Left lobe of liver (tissue), 2 donors: Measurements from ENCODE around the gene CLTRN. TPM values are rescaled to one million over a fixed set of nuclear protein-coding genes. Genes with fewer than 3 reads are reported as not detected.
"Not testable (repeated sequence)": the region's sequence is repeated elsewhere in the genome, so short reads cannot be mapped to it uniquely, and the experiment has no call there.

Experiments used
- ATAC-seq: fragments of 200-7000 bp; cut with Tn5 transposase; one replicate; pipeline ENCODE4 v1.9.1; 2020; ENCODE audit warnings: mild to moderate bottlenecking, moderate library complexity
- DNase-seq: peaks from one replicate; pipeline ENCODE4 v3.0.0-alpha.2; 2020; ENCODE audit warnings: low spot score
- total RNA-seq: library from RNA; stranded (reverse); gene quantifications from one replicate; pipeline ENCODE4 v1.2.1, GENCODE V29; 2021
- donor health status: DM: no; HTN: no; CAD: no; lungs with moderate emphysema.
- donor health status: DM: no; HTN: yes; CAD: no.

CLTRN gene, protein sequence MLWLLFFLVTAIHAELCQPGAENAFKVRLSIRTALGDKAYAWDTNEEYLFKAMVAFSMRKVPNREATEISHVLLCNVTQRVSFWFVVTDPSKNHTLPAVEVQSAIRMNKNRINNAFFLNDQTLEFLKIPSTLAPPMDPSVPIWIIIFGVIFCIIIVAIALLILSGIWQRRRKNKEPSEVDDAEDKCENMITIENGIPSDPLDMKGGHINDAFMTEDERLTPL
- total RNA-seq: 9.6 TPM

DNA sequence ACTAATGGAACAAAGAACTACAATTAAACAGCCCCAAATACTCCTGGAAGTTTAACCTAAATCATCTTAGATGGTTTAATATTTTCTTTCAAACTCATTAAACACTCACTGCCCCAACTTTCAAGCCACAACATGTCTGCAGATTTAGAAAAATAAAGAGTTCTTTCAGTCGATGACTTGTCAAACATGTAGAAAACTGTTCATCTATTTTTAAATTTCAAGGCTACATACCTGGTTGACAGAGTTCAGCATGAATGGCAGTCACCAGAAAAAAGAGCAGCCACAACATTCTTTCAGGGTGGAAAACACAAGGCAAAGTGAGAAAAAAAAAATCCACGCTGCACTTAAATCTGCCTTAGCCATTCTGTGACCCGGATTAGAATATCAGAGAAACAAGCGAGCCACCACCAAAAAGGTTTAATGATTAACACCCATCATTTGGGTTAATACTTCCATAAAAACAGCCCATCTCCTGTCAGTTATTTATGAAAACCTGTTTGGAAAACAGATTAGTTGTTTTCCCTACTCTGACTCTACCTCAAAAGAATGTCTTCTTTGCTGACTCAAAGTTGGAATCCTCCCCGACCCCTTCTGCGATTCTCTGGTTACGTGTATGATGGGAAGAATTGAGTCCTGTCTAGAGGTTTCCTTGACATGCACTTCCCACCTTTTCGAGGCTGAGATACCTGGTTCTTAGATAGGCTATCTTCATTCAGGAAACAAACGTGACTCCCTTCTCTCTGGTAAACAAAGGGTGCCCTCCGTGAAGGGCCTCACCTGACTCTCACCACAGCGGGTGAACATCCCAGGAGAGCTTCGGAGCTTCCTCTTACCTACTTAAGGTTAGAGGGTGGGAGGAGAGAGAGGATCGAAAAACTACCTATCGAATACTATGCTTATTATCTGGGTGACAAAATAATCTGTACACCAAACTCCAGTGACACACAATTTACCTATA, at the start of gene CLTRN:
Gene CLTRN, minus strand, starts transcription at position 319 of the 958 bp plus-strand sequence. Its CDS starts 30 bp downstream, at position 289.
- ATAC-seq: peak; percentile 66
- DNase-seq: no peak

DNA sequence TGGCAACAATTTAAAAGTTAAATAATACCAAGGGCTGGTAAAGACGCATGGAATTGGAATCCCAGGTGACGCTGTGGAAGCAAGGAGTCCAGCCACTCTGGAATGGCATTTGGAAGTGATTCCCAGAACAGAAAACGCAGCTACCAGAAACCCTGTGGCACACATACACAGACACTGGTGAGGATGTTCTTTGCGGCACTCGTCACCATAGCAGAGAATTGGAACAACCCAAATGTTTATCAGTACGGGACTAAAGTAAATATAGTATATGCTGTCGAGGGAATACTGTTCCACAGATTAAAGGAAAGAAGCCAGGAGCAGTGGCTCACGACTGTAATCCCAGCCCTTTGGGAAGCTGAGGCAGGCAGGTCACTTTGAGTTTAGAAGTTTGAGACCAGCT, 39.7 kb upstream of the CLTRN start:
- not testable (repeated sequence) for DNase-seq, ATAC-seq

DNA sequence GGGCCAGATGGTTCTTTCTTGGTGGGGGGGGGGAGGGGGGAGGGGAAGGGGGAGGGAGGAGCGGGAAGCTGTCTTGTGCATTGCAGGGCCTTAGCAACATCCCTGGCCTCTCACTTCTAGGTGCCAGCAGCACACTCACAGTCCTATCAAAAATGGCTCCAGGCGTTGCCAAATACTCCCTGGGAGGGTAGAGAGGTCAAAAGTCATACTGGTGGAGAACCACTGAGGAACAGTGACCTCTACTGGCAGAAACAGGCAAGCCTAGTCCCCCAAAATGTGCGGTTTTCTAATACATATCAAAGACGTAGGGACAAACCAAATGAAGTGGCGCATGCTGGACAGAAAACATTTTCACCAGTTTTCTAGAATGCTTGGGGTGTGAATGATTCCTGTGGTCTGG, 39.2 kb upstream of the CLTRN start:
- peak; percentile 95 for ATAC-seq
- not testable (repeated sequence) for DNase-seq

DNA sequence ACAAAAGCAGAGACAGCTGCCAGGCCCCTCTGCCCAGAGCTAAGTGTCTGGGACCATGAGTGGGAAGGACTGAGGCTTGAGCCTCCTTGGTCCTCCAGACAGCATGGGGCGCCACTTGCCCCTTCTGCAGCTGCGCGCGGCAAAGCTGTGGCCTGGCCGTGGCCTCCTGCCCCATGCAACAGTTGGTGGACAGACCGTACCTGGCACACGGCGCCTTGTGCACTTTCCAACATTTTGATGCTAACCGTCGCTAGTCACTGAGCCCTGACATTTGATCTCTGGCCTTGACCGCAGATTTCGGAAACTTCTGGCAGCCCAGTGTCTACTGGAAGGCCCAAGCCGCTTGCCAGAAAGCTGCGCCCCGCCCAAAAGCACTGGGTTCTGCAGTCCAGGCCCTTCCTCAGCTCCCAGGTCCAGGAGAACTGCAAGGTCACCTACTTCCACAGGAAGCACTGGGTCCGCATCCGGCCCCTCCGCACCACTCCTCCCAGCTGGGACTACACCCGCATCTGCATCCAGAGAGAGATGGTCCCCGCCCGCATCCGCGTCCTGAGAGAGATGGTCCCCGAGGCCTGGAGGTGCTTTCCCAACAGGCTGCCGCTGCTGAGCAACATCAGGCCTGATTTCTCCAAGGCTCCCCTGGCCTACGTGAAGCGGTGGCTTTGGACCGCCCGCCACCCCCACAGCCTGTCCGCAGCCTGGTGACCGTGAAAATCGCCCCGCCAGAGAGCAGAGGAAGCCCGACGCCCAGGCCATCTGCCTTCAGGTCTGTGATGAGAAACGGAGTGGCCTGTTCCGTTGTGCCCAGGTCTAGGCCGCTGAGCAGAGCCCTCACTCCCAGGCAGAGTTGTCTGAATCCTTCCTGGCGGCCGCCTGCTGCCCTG, 38.1 kb upstream of the CLTRN start:
- DNase-seq (no peak), ATAC-seq (no peak)

DNA sequence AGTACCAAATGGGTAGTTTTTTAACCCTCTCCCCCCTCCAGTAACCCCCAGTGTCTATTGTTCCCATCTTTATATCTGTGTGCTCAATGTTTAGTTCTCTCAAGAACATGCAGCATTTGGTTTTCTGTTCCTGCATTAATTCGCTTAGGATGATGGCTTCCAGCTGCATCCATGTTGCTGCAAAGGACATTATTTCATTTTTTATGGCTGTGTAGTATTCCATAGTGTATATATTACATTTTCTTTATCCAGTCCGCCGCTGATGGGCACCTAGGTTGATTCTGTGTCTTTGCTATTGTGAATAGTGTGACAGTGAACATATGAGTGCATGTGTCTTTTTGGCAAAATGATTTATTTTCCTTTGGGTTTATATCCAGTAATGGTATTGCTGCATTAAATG, 31.9 kb upstream of the CLTRN start:
- ATAC-seq: no peak
- DNase-seq: no peak

DNA sequence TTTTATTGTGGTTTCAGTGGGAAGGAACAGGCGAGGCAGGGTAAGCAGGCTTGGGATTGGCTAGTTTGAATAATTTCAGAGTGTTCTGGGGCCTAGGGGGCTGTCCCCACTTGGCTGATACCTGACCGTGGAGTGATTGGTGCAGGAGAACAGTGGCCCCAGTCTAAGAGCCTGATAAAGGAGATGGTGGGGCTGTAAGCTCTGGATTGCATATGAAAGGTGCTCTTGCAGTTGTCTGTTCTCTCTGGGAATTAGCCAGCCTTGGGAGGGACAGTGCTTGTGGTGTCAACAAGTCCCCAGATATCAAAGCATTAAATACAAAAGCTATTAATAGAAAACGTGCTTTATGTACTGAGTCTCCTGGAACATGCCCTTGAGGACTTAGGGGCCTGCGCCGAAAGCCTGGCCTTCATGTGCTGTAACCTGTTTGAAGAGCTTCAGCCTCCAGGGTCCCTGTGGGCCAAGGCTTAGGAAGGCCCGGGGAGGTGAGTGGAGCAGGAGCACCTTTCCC, 30.4 kb upstream of the CLTRN start:
- DNase-seq (no peak), ATAC-seq (no peak)

DNA sequence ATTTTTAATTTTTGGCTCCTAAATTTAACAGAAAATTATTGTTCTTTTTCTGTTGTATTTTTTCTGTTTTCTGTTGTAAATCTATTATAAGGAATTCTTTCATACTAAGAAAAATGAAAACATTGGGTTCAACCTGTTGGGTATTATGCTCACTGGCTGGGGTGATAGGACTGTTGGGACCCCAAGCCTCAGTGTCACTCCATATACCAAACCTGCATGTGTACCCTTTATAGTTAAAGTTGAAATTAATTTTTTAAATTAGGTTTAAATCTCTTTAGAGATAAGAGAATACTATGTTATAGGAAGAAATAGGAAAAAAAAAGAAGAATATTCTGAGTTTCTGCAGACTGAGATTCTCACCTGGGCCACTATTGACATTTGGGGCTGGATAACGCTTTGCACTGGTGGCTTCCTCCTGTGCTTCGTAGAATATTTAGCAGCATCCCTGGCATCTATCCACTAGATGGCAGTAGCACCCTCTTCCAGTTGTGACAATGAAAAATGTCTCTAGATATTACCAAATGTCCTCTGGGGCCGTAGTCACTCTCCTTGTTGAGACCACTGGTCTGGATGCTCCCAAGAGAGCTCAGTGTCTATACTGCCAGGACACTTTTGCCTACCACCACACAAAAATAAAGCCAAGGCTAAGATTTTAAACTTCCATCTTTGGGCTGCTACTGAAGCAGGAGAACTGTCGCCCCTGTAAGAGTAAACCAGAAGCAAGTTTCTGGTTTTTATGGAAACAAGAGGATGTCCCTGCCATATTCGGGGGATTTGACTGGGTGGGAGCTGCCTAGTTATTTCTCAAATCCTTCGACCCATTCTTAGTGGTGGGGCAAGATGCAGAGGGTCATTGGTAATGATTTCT, 22.4 kb upstream of the CLTRN start:
- ATAC-seq: peak; percentile 92
- no peak for DNase-seq

DNA sequence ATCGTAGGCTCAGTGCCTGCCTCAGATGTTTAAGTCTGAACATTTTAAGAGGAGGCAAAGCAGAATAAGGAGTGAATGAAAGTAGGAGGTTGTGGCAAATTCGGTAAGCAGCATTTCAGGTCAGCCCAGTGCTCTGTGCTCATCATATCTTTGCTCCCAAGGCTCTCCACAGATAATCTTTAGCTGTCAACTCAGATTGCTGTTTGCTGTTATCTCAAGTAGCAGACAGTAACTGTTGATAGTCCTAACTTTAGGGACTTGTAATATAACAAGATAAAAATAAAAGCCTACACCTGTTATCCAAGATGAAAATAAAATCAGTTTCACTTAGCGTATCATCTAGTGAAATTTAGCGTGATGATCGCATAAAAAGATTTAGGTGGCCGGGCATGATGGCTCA, 18.6 kb upstream of the CLTRN start:
- DNase-seq (no peak), ATAC-seq (no peak)

DNA sequence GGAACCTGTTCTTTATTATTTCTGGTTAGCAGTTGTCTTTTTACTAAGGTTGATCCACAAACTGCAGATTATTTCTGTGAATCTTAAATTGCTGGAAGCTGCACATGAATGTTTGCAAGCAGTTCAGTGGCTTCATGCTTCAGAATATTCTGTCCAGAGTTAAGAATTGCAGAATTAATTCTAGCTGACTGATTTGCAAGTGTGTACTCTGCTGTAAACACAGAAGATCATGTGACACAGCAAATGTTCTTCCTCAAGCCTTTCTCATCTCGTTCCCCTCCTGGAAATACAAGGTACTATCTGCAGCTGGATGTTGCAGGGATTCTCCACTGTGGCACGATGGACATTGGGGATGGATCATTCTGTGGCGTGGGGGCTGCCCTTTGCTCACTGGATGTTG, 16.8 kb upstream of the CLTRN start:
- DNase-seq (no peak), ATAC-seq (no peak)

DNA sequence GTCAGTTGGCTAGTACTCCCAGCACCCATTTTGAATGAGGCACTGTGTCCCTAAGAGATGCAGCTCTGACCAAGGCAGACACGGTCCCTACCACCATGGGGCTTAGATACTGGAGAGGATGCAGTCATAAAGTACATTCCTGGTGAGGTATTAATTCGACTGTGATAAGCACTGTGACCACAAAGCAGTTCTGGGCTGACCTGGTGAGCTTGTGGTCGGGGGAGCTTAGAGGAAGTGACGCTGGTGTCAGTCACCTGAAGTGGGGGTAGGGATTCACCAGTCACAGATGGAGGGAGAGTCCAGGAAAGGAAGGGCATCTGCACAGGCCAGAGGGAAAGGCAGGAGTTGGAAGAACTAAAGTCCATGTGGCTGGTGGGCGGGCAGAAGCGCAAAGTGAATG, 15.8 kb upstream of the CLTRN start:
- DNase-seq (no peak), ATAC-seq (no peak)

DNA sequence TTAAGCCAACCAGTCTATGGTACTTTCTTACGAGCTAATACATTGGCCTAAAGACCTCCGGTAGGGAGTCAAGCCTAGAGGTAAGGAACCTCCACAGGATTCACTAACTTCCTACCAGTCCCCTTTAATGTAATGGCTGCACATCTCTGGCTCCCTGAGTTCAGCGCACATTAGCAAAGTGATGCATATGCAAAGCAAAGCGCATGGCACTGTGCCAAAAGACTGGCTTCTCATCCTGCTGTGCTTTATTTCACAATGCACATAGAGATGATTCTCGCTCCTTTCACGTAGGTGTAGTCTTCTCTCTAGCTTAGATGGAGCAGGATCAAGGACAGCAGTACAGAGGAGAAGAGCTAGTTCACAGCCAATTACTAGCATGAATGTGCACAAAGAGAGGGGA, 14.6 kb upstream of the CLTRN start:
- no peak for DNase-seq
- ATAC-seq: no peak

DNA sequence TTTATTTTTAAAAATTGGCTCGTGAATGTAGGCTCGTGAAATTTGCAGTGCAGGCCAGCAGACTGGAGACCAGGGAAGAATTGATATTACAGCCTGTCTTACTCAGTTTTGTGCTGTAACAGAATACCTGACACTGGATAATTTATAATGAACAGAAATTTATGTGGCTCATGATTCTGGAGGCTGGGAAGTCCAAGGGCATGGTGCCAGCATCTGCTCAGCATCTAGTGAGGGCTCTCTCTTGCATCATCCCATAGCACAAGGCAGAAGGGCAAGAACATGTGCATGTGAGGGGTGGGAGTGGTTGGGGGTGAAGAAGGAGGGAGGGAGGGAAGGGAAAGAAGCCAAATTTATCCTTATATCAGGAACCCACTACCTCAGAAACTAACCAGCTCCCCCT, 13.7 kb upstream of the CLTRN start:
- ATAC-seq (no peak), DNase-seq (no peak)

DNA sequence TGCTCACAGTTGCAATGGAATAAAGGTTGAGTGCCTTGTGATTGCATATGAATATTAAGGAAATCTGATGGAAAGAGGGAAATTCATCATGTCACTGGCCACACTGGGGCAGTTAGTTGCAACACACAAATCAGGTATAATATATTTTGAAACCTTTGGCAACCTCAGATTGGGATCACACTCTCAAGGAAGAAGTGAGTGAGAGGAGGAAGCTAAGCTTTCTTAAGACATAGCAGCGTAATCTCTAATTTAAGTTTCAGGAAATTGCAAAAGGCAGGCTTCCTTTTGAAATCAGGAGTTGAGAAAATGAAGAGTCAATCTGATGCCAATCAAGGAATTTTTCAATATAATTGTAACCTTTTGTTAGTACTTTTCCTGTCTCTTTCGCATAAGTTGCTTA, 12.3 kb upstream of the CLTRN start:
- DNase-seq: no peak
- no peak for ATAC-seq

DNA sequence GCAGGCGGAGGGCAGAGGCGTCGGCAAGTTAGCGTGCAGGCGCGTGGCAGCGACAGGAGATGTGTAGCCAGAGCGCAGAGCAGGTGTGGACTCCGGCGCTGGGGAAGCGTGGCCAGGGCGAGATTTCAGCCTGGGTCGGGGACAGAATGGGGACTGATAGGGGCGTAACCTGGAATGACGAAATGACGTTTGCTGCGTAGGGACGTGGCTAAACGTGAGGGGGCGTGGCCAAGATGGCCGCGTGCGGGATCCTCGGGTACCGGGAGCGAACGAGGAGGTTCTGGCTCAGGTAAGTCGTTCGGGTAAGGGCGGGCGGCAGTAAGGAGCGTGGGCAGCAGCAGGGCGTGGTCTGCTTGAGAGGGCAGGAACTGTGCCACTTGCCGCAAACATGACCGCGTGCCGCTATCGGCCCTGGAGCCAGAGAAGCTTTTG, 10.9 kb upstream of the CLTRN start:
- ATAC-seq (peak; percentile 75), DNase-seq (peak; percentile 83)

DNA sequence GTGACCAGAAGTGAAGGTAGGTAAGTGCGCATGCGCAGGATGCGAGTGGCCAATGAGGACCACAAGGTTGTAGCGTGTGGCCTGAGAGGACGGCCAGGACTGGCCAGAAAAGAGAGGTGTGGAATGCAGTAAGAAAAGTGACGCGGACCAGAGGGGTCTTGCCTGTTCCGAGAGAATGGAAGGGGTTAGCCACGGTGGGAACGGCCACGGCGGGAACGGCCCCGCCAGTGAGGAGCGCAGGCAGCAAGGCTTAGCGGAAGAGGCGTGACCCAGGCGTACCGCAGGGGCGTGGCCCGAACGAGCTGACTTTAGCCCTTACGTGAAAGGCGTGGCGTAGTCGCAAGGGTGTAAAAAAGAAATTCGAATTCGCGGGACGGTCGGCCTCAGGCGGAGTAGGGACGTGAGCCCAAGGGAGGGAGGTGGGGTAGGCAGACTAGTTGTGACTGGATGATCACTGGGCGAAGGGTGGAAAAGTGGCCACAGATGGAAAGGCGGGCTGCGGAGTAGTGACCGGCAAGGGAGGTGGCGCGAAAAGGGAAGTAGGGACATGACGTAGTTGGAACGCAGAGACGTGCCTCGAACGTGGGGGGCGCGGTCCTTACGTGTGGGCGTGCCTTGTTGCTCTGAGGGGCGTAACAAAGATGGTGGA, 10.4 kb upstream of the CLTRN start:
- DNase-seq (peak; percentile 92), ATAC-seq (peak; percentile 88)

DNA sequence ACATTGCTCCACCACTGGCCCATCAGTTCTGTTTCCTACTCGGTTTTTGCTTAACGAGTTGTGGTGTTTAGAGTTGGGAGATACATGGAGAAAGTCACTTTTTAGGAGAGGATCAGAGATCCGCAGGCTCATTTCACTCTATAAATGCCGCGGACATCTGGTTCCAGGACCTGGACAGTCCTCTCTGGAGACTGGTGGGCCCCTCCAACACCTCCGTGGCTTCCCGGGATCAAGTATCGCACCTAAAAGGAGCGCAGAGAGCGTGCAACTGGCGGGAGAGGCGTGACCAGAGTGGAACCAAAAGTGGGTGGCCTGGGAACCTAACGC, 9.9 kb upstream of the CLTRN start:
- no peak for DNase-seq

DNA sequence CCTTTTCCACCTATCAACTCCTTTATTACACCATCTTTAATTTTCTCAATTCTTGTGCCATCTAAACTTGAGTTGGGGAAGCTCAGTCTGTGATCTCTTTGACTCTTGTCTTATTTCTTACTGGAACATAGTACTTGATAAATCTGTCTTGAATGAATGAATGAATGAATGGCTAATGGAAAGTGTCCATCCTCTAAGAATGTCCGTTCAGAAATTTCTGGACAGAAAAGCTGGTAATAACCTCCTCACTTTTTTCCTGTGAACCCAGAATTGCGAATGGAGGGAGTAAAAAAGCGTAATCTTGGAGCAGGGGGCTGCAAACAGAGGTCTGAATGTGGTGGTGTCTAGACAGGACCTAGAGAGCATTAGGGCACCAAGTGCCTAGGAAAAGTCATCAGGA, 9.4 kb upstream of the CLTRN start:
- ATAC-seq: no peak
- no peak for DNase-seq

More for the DNA sequence above, 9.9 kb upstream of the CLTRN start:
- ATAC-seq: no peak

DNA sequence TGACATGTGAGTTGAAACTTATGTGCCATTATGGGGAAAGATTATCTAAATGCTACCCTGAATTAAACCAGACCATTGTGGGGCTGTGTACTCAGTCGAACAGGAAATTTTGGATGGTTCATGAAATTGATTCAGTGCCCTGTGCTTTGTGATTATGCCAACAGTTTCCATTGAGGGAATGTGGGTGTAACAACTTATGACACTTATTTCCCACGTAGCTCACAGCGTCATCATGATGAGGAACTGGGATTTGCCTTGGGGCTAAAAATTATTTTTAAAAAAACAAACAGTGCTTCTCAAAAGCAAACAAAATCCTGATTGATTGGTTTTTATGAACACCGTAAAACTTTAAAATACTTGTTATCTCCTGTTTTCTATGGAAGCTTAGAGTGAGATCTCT, 8.3 kb upstream of the CLTRN start:
- no peak for ATAC-seq

DNA sequence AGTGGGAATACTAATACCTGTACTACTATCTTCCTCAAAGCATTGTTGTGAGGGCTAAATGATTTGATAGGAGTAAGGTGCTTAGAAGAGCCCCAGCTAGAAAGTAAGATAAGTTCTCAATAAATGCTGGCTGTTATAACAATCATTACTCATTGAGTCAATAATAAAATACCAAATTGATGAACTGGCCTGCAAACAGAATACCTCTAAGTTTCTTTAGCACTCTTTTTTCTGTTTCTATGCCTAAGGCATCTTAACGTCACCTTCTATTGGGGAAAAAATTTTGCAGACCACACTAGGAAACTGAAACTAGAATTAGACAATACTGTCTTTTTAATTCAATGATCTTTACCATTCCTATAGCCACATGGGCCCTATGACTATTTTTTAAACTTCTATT, 1.2 kb downstream of the CLTRN start:
- ATAC-seq: no peak
- DNase-seq: no peak

More for the DNA sequence above, 8.3 kb upstream of the CLTRN start:
- DNase-seq: no peak

DNA sequence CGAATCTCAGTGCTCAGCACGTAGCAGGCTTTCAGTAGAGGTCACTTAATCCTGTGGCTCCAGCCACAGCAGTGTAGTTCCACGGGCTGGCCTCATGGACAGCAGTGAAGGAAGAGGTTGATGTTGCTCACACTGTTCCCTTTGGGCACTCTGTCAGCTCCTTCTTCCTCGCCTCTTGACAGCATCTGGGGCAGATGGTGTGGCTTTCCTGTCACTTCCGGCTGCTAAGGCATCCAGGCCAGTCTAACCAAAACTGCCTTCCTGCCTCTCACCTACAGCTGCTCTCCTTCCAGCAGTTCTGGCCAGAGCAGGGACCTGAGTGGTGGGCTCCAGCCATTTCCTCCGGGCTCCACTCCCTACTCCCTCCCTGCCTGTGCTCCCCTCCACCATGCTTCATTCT, 9.8 kb downstream of the CLTRN start:
- not testable (repeated sequence) for ATAC-seq, DNase-seq
